Medulla oblongata (tissue), 1 donor: Measurements from ENCODE around the gene LDLRAD4.

Source experiments
- DNase-seq: peaks from one replicate; pipeline ENCODE4 v3.0.0-alpha.2; 2015; ENCODE audit errors: extremely low spot score

Gene LDLRAD4

DNA sequence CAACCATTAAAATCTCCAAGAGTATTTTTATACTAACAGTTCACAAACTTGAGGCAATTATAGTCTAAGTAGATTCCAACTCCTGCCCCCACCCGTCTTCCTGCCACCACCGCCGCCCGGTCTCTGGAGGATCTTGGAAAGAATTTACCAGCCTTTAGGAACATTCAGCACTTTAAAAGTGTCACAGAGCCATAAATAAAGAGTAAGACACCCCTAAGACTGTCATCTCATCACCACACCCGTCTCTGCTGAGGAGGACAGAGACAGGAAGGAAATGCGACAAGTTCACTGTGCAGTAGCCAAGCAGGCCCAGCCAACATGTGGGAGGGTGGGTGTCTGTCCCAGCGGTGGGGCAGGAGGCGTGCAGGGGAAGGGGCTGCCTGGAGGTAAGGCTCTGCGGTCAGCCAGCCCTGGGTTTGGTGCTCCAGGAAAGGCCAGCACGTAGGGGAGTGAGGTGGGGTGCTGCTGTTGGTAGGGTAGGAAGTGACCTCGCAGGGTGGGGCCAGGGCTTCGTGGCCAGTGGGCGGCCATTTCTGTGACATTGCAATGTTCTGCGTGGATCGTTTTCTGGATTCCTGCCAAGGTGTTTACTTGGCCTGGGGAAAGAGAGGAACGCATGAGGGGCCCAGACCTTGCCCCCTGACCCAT, 396.2 kb downstream of the LDLRAD4 start:
- no peak for DNase-seq

DNA sequence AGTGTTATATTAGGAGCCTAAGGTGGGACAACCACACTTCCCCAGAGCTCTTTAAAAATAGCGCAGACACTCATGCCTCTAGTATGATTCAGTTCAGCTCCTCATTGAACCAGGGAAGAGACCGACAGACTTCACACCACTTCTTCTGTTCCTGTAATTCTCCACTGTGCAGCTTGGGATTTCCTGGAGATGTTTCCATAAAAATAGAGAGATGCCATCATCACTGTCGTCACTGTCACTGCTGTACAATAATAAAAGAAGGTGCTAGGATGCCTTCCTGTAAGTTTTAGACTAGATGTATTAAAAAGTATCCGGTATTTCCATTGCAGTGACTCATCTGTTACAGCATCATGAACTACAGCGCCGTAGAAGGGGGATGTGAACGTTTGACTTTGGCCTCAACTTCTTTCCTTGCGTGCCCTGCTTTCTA, 396.9 kb downstream of the LDLRAD4 start:
- peak; percentile 53 for DNase-seq

DNA sequence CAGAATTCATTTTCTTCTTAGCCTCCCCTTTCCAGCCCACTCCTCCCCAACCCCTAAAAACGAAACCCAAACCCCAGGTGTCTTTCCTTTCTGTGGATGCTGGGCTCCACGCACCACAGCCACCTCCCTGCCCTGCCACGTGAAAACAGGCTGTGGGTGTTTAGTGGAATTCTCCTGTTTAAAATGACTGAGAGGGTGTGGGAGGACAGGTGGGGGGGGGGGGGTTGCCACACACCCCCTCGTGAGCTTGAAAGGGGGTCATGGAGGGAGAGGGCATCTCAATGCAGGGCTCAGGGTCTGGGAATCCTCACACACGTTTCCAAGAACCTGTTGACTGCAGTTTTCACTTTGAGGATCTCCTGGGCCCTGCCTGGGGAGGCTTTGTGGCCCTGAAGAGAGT, 397.5 kb downstream of the LDLRAD4 start:
- no peak for DNase-seq

DNA sequence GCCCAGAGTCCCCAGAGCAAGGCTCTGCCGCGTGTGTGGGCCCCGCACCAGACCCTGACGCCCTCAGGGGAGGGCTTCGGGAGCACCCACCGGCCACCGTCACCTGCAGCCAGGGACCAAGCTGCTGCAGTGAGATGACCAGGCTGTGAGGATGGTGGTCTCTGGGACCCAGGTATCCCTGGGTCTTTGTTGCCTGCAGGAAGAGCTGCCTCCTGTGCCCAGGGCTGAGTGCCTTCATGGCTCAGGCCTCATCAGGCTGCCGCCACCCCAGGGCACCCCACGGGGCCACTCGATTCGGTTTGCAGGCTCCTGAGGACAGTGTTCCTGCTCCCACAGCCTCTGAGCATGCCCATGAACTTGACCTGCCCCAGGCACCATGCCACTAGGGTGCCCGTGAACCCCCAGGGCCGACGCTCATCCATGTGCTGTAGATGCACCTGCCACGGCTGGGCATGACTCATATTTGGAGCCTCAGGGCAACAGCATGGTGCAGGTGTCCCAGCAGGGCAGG, 398.0 kb downstream of the LDLRAD4 start:
- DNase-seq = no peak

DNA sequence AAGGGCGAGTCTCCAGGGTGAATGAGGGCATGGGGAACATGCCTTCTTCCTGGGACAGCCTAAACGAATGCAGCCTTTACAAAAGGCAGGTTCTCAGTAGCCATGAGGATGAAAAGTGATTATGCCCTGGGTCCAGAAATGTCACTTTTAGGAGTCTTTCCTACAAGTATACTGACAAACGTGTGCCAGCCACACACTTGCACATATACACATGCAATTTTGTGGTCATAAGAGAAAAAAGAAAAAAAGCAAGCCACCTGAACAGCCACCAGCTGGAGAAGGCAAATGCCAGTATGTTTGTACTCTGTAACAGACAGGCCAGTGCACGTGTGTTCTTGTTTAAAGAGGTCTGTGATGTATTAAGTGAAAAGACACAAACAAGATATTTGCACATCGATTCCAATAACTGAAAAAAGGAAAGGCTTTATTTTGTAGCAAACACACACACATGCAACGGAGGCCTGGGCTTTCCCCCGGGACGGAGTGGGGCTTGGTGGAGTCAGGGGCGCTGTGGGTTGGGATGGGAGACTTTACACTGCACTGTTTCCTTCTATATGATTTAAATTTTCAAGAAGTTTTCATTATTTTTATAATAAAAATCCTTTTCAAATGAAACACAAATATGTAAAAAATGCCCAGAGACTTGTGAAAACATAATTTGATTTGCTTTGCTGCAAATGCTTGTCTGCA, 399.4 kb downstream of the LDLRAD4 start:
- DNase-seq = peak; percentile 21

DNA sequence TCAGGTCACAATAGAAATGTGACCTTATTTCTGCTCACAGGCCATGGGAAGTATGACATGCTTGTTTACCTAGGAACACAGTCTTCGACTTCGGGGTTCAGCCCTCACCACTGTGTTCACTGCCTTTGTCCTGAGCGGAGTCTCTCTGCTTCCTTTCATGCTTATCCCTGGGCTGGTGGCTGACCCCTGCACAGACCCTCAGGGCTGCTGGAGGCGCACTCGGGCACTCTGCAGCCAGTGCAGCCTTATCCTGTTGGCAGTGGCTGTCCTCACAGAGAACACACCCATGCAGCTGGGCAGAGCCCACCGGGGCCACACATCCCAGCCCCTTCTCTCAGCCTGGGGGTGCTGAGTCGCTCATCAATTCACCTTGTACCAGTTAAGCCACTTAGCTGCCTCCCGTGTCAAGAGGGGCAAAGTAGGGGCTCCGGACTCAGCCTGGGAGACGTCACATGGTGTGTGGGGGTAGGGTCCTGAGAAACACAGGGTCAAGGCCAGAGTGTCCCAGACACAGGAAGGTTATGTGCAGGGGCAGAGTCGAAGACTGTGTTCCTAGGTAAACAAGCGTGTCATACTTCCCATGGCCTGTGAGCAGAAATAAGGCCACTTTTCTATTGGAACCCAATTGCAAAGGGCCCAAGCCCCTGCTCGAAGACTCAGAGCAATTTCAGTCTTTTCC, 400.3 kb downstream of the LDLRAD4 start:
- DNase-seq = peak; percentile 16

DNA sequence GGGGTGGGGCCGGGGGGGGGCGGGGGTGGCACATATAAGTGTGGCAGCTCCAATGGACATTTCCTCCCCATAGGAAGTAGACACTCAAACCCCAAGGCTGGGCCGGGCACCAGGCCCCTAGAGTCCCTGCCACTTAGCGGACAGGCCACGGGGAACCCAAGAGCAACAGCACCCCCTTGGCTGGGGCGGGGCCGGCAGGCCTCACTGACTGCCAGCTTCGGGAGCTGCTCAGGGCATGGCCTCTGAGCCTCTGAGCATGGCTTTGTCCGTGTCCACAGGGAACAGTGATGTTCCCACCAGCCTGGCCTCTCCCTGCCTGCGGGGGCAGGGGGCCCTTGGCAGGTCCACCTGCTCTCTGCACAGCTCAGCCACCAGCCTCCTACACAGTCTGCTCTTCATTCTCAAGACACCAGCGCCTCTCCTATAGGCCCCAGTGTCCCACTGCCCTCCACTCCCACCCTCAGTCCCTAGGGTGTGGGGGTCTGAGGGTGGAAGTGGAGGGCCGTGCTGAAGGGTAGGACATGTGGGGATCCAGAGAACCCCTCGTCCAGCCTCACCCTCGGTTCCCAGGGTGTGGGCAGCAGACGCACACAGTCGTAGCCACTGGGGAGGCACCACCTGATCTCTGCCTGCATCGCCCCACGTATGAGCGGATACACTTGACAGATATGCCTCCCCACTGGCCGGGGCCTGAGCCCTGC, 401.1 kb downstream of the LDLRAD4 start:
- DNase-seq = peak; percentile 55

DNA sequence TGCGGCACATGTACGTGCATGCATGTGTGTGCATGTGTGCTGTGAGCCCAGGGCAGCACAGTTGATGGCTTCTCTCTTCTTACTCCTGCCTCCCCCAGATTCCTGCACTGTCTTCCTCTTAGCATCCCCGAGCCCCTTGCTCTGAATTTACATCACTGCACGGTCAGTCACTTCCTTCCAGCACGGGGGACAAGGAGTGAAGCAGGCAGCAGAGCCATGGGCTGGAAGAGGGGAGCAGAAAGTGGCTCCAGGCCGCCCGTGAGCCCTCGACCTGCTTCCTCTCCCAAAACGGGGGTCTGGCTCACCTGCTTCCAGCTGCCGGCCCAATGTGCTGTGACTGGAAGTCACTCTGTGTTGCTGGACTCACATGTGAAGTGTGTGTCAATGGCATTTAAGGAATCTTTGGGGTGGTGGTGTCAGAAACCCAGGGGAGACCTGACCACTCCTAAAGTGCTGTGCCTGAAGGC, 401.7 kb downstream of the LDLRAD4 start:
- no peak for DNase-seq

DNA sequence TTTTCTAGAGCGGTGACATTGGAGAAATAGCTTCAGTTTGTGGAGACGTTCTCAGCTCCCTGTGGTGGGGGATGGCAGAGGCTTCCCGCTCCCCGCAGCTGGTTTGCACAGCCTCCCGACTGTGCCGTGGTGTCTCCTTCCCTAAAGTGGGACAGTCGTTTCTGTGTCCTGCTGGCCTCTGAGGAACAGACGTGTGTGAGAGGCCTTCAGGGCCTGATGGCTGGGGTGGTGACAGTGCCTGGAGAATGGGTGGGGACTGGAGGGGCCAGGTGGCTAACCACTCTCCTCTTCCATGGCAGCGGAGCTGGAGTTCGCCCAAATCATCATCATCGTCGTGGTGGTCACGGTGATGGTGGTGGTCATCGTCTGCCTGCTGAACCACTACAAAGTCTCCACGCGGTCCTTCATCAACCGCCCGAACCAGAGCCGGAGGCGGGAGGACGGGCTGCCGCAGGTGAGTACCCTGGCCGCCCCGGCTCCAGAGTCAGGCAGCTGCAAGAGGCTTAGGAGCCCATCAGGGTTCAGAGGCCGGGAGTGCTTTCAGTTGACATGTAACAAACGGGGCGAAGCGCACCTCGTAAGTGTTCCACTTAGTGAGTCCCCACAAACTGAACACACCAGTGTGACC, 402.4 kb downstream of the LDLRAD4 start:
- DNase-seq = no peak

DNA sequence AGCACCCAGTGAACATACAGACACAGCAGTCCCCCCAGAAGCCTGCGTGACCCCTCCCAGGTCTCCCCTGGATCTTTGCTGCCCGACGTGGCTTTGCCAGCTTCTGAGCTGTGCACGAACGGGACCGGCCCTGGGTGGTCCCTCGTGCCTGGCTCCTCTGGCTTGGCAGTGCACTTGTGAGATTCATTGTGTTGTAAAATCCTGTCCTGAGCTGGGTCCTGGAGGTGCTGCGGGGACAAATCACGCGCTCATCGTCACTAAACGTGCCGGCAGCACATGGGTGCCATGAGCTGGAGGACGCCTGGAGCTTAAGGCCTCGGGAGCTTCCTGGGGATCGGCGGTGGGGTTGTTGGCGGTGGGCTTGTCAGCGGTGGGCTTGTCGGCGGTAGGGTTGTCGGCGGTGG, 402.9 kb downstream of the LDLRAD4 start:
- DNase-seq = no peak

DNA sequence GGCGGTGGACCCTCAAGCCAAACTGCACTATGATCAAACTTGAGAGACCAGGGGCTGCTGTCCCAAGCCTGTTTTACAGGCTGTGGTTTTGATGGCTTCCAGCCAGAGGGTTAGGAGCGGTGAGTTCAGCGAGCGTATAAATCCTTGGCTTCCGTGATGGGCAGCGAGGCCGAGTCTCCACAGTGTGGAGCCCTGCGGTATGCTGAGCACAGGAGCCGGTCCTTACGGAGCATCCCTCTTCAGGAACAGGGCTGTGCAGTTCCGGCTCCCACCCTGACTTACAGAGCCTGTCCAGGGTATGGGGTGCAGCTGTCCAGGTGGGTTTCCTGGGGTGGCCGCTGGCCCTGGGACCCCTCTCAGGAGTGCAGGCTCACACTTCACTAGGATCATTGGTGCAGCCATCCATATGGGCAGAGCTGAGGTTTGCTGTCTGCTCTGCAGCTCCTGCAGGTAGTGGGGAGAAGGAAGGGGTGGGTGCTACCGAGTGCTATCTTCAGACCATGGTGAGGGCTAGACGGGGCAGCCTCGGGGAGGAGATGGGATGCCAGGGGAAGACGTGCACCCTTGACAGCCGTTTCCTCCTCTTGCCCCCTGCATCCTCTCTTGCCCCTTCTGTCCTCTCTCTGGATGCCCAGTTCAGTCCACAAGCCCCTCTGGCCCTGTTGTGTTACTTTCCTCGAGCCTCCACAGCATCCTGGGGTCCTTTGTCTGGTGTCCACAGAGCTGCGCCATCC, 403.5 kb downstream of the LDLRAD4 start:
- DNase-seq = peak; percentile 47

DNA sequence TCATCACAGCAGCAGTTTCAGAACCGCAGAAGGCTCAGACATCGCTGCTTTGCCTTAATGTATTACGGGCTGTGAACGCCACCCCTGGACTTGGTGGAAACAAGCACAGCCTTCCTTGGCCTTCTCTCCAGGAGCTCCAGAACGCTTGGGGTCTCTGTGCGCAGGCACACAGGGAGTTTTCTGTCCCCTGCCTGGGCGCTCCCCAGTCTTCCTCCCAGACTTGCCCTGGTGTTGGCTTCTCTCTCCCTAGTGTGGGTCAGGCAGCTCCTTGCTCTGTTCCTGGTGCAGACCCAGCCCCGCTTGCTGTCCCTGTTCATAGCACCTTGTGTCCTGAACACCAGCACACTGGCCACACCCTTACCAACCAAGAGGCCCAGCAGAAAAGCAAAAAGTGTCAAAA, 404.2 kb downstream of the LDLRAD4 start:
- DNase-seq = no peak

DNA sequence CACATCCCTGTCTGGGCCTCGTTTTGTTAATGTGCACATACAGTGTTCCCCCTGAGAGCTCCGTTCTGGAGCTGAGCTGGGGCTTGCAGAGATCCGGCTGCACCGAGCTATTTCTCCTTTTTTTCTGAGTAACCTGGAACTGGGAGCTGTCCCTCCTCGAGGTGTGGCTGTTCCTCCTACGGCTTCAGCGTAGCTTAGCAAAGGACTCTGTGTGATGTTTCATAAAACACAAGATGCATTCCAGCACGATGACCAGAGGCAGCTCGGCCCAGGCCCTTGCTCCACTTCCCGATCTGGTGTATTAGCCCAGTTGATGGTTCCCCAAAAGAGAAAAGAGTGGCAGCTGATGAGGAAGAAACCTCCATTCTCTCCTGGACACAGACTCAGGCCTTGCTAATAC, 404.8 kb downstream of the LDLRAD4 start:
- DNase-seq = no peak

DNA sequence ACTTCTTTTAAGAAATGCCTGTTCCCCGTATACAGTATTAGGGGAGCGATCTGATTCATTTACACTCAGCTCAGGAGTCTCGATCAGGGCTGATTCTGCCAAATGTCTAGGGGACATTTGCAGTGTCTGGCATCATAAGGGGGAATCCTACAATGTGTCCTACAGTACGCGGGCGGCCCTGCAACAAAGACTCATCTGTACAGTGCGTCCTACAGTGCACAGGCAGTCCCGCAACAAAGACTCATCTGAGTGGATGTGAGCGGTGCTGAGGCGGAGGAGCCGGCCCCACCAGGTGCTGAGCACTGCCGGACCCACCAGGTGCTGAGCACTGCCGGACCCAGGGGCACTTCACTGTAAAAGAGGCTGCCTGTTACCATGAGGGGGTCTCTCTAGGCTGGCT, 405.3 kb downstream of the LDLRAD4 start:
- peak; percentile 63 for DNase-seq

DNA sequence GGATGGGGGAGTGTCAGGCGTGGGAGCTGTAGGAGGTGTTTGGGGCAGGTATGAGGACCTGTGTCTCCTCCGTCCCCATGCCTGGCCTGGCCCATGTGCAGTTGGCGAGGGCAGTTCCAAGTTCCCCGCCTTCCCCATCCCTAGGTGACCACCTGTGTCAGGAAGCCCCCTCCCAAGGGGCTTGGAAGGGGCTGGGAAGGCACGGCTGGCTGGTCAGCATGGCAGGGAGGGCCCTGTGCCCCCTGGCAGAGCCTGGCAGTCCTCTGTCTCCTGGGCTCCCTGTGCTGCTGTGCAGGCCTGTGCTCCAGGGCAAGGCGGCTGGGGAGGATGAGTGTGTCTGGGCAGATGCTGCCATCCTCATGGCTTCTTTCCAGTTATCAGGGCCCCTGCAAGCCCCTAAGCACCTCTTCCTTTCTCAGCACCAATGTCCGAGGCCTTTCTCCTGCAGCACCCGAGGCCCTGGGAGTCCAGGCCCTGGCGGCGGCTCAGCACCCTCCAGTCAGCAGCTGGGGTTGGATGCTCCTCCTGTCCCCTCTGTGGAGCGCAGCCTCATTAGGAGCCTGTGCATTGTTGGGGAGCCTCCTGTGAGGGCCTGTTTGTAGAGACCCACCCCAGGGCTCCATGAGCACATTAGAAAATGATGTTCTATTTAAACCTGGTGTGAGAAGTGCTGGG, 406.1 kb downstream of the LDLRAD4 start:
- DNase-seq = no peak

DNA sequence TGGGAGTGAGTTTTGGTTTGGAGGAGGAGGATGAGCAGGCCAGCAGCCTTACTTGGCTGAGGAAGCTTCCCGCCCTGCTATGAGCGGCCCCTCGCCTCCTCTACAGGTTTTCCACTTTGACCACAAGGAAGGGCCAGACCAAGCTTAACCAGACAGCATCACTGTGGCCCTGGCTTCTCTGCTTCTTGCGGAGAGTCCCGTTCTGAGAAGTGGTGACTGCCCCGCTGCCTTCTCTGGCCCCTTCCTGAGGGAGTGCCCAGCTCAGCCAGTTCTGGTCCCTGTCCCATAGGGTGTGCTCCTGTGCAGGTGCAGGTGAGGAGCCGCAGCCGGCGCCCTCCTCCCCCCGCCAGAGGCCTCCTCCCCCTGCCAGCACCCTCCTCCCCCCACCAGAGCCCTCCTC, 406.8 kb downstream of the LDLRAD4 start:
- DNase-seq = no peak

DNA sequence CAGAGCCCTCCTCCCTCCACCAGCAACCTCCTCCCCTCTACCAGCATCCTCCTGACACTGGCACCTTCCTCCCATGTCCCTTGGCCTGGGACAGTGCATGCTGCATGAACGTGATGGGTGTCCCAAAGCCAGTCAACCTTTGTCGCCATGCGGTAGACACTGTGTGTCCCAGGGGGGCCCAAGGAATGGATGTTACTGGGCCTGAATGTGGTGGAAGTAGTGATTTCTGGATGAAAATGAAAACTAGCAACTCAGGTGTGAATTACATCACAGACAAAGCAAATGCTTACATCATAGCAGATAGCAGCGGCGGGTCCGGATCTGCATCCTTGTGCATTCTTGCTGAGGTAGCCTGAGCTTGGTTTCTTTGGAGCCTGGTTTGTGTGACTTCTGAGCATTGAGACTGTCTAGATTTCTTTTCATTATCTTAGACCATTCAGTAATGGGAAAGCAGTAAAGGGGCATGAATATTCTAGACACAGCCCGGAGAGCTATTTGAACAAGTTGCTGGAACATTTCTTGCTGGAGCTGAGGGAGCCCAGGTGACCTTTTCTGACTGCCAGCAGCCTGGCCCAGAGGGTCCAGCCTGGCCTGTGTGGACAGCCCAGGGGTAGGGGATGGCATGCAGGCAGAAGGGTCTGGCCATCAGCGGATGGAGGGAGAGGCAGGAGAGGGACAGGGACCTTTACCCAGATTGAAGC, 407.4 kb downstream of the LDLRAD4 start:
- DNase-seq = peak; percentile 62

DNA sequence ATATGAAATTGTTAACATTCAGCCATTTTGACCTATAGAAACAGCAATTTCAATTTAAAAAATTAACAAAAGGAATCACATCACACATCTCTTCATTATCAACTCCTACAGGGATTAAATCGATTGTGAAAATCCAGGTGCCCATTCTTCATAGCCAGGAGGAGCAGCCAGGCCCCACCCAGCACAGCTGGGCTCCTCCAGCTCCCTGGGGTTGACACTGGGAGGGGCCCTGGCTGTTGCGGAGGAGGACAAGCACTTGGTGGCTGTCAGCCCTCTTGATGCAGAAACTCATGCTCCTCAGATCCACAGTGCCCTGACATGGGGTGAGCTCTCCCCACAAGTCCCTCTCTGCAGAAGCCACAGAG, 408.0 kb downstream of the LDLRAD4 start:
- no peak for DNase-seq

DNA sequence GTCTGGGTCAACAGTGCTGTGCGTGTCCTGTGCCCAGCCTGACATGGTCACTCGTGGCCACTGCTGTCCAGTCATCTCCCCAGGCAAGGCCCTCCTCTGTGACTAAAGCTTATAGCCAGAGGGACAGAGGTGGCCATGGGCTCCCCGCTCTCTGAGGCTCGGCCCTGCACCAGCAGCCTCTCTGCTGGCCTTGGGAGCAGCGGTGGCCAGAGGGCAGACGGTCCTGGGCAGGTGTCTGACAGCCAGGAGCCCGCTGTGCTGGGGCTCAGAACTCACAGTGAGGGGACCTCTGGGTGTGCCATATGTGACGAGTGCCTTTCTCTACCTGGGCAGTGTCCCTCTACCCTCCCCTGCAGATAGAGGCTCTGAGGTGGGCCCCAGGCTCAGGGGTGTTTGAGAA, 409.1 kb downstream of the LDLRAD4 start:
- DNase-seq = no peak

DNA sequence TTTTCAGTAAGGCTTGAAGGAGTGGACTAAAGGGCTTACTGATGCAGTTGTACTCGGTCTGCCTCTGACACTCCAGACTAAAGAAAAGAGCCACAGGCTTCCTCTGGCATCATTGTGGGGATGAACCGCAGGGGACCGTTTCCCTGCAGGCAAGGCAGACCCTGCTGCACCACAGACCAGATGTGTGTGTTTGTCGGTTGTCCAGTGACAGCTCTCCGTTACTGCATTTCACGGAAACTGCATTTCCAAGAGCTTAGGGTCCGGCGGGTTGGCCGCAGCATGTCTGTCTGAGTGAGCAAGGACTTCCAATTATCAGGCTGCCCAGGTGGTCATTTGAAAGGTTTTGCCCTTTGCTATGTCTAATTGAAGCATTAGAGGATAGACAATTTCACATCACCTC, 409.7 kb downstream of the LDLRAD4 start:
- DNase-seq = no peak
